ENCODE data around the gene SLC17A7.

DNA sequence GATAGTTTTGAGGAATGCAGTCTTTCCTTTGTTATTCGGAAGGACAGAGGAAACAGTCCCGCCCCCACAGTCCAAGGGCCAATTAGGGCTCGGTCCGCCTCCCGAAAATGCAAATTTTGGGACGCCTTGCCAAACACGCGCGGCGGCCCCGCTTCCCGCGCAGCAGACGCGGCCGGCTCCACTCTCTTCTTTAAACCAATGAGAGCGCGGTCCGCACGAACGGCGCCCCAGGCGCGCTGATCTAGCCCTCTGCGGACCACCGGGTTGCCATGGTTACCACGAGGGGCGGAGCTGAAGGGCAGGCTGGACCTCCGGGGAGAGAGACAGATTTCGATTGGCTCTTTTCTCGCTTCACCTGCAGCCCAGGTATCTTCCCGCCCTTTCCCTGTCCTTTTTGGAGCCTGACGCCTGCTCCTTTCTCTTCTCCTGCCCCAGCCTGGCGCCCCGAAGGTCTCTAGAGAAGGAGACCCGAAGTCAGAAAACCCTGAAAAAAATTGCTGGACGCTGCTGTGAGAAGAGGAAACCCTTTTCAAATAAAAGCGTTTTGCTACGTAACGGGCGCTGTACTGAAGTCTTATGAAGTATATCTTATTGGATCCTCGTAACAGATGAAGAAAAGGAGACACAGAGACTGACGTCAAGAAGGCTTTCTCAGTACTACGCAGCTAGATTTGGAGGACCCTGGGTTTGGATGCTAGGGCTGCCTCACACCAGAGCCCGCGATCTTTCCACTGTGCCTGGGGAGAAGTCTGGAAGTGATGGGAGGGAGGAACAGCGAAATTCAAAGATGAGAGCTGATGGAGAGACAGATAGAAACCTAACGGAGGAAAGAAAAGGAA is 20.1 kb downstream of the SLC17A7 start:
- no peak for TF ChIP-seq EZH2phosphoT487 (IDR thresholded peaks at IDR 0.05; ENCODE audit: low read depth)
- no peak for TF ChIP-seq CTCF (IDR thresholded peaks at IDR 0.05; ENCODE audit: low read depth, low read length)
